Mammary epithelial cell (primary cell): ENCODE results near the gene CKMT2.

Experiments
- CTCF ChIP-seq, 2 donors: IDR thresholded peaks in 1 of 2; conservative IDR thresholded peaks in 1 of 2; 2 replicates each; pipeline ENCODE4 v1.5.1; 2011 to 2012; ENCODE audit warnings: inconsistent platforms in 2 of 2, low read length in 2 of 2, mild to moderate bottlenecking in 2 of 2, control low read depth in 1 of 2, low read depth in 1 of 2; ENCODE audit not compliant: insufficient read depth in 1 of 2; ENCODE audit errors: extremely low read depth in 1 of 2
- EZH2 ChIP-seq: IDR thresholded peaks from 2 replicates; pipeline ENCODE4 v1.6.1; 2012; ENCODE audit warnings: low read length, inconsistent platforms, borderline replicate concordance

- TF ChIP-seq CTCF (conservative IDR thresholded peaks at IDR 0.05 in 1 of 2, IDR thresholded peaks at IDR 0.05 in 1 of 2; ENCODE audit: extremely low read depth in 1 of 2, insufficient read depth in 1 of 2, low read depth in 1 of 2, low read length in 2 of 2) (no peak), EZH2 (no peak)
Measured at GRCh38 chr5:81253875-81254274, 20.8 kb downstream of the CKMT2 start.
